ENCODE measurements around the gene PIK3CA.
"Not testable (repeated sequence)": the region's sequence is repeated elsewhere in the genome, so short reads cannot be mapped to it uniquely, and the experiment has no call there.

PIK3CA gene

DNA sequence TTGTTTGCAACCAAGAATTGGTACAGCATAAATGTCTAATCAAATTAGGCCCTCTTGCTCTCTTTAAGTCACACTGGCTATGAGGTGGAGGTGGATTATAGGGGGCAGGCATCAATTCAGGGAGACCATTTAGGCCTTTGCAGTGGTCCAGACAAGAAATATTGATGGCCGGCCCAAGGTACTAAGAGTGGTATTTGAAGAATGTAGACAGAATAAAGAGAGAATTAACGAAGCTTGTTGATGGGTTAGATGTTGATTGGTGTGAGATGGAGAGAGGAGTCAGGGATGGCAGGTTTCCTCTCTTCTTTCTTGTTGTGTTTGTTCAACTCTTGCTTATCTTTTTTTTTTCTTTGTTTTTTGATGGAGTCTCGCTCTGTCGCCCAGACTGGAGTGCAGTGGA, 48.5 kb downstream of the PIK3CA start:
- no peak overlapping the region for H3K14ac ChIP-seq (ENCODE audit: low read length)
- no peak overlapping the region for H2BK5ac ChIP-seq (ENCODE audit: low read length)
- H3K9me3 ChIP-seq (replicated peaks in 1 of 2; ENCODE audit: control insufficient read depth in 2 of 2, insufficient read depth in 1 of 2, low read depth in 1 of 2, low read length in 2 of 2), result no peaks in the 10 kb centered on the region
- no peaks in the 10 kb centered on the region for H3K79me1 ChIP-seq (ENCODE audit: low read depth, low read length)
- peaks cover 0 to 2% of the 10 kb centered on the region in 2 donors for H3K4me1 ChIP-seq (ENCODE audit: control insufficient read depth in 2 of 2, insufficient read depth in 1 of 2, low read depth in 1 of 2, low read length in 2 of 2)
- H3K27me3 ChIP-seq (ENCODE audit: control insufficient read depth in 3 of 3, insufficient read depth in 3 of 3, low read depth in 1 of 3, low read length in 3 of 3), result no peaks in the 10 kb centered on the region
- H3K23ac ChIP-seq (ENCODE audit: low read depth, low read length, poor library complexity), result no peak overlapping the region
- no peak overlapping the region for H2BK120ac ChIP-seq (ENCODE audit: low read depth, low read length)
- H4K8ac ChIP-seq (ENCODE audit: low read depth, low read length), result no peak overlapping the region
- no peak overlapping the region for H2AFZ ChIP-seq (ENCODE audit: low read length)
- H2BK12ac ChIP-seq (ENCODE audit: low read length), result no peak overlapping the region
- no peak overlapping the region for H3K9ac ChIP-seq (ENCODE audit: low read depth, low read length, poor library complexity)
- no peak overlapping the region for H2BK15ac ChIP-seq (ENCODE audit: low read length)
- H2AK5ac ChIP-seq (ENCODE audit: low read depth, low read length), result no peak overlapping the region
- no peak overlapping the region for H3K4ac ChIP-seq (ENCODE audit: low read length)
- no peak overlapping the region for H3K4me2 ChIP-seq (ENCODE audit: insufficient read depth, low read length, poor library complexity, severe bottlenecking)
- DNase-seq (ENCODE audit: low spot score), result no peak
- WGBS, 2 donors (ENCODE audit: extremely low coverage in 2 of 2, insufficient read length in 2 of 2, insufficient replicate concordance in 1 of 2), result 100% methylated on average over 1 of the region's 4 CpGs; no CpG with 5 or more reads in 1 of the 2 donors
- no peak overlapping the region for H3K18ac ChIP-seq (ENCODE audit: low read length)
- H3K4me3 ChIP-seq (ENCODE audit: low read length in 2 of 2), result no peak overlapping the region
- H3K27ac ChIP-seq (replicated peaks; ENCODE audit: low read length), result peak overlapping the region; percentile 12
- no peak overlapping the region for H4K91ac ChIP-seq (ENCODE audit: low read depth, low read length, poor library complexity)
- peaks cover 0 to 21% of the 10 kb centered on the region in 2 donors for H3K36me3 ChIP-seq (replicated peaks in 1 of 2; ENCODE audit: control insufficient read depth in 2 of 2, insufficient read depth in 2 of 2, low read length in 2 of 2)

DNA sequence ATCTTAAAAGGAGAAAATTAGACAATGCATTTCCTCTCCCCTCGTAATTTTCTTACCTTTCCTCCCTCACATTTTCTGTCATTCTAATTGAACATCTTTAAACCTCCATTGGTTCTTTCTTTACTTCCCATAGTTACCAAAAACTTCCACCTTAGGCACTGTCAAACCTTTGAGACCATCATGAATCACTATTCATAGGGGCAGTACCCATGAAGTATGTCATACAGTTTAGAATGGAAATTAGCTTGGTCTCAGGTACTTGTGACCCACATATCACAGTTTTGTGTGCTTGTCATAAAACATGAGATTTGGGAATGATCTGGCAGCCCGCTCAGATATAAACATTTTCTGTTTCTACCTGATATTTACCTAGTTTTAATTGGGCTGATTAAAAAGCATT, 52.6 kb downstream of the PIK3CA start:
- peaks cover 0 to 2% of the 10 kb centered on the region in 2 donors for H3K4me1 ChIP-seq (ENCODE audit: control insufficient read depth in 2 of 2, insufficient read depth in 1 of 2, low read depth in 1 of 2, low read length in 2 of 2)
- H3K23ac ChIP-seq (ENCODE audit: low read depth, low read length, poor library complexity), result no peak overlapping the region
- 100% methylated on average over 1 of the region's 2 CpGs; no CpG with 5 or more reads in 1 of the 2 donors for WGBS, 2 donors (ENCODE audit: extremely low coverage in 2 of 2, insufficient read length in 2 of 2, insufficient replicate concordance in 1 of 2)
- peaks cover 3 to 50% of the 10 kb centered on the region in 2 donors for H3K36me3 ChIP-seq (replicated peaks in 1 of 2; ENCODE audit: control insufficient read depth in 2 of 2, insufficient read depth in 2 of 2, low read length in 2 of 2)
- H3K4ac ChIP-seq (ENCODE audit: low read length), result no peak overlapping the region
- no peaks in the 10 kb centered on the region for H3K27me3 ChIP-seq (ENCODE audit: control insufficient read depth in 3 of 3, insufficient read depth in 3 of 3, low read depth in 1 of 3, low read length in 3 of 3)
- no peak overlapping the region for H4K8ac ChIP-seq (ENCODE audit: low read depth, low read length)
- no peaks in the 10 kb centered on the region for H3K9me3 ChIP-seq (replicated peaks in 1 of 2; ENCODE audit: control insufficient read depth in 2 of 2, insufficient read depth in 1 of 2, low read depth in 1 of 2, low read length in 2 of 2)
- no peaks in the 10 kb centered on the region for H3K79me1 ChIP-seq (ENCODE audit: low read depth, low read length)
- no peak overlapping the region for H2AFZ ChIP-seq (ENCODE audit: low read length)
- H2AK5ac ChIP-seq (ENCODE audit: low read depth, low read length), result no peak overlapping the region
- no peak overlapping the region for H4K91ac ChIP-seq (ENCODE audit: low read depth, low read length, poor library complexity)
- no peak overlapping the region for H3K9ac ChIP-seq (ENCODE audit: low read depth, low read length, poor library complexity)
- no peak overlapping the region for H3K14ac ChIP-seq (ENCODE audit: low read length)
- no peak overlapping the region for H2BK120ac ChIP-seq (ENCODE audit: low read depth, low read length)
- no peak overlapping the region for H3K18ac ChIP-seq (ENCODE audit: low read length)
- H2BK12ac ChIP-seq (ENCODE audit: low read length), result no peak overlapping the region
- H2BK15ac ChIP-seq (ENCODE audit: low read length), result no peak overlapping the region
- no peak for DNase-seq (ENCODE audit: low spot score)
- no peak overlapping the region for H3K4me2 ChIP-seq (ENCODE audit: insufficient read depth, low read length, poor library complexity, severe bottlenecking)
- no peak overlapping the region for H2BK5ac ChIP-seq (ENCODE audit: low read length)
- no peak overlapping the region for H3K4me3 ChIP-seq (ENCODE audit: low read length in 2 of 2)
- H3K27ac ChIP-seq (replicated peaks; ENCODE audit: low read length), result no peak overlapping the region

DNA sequence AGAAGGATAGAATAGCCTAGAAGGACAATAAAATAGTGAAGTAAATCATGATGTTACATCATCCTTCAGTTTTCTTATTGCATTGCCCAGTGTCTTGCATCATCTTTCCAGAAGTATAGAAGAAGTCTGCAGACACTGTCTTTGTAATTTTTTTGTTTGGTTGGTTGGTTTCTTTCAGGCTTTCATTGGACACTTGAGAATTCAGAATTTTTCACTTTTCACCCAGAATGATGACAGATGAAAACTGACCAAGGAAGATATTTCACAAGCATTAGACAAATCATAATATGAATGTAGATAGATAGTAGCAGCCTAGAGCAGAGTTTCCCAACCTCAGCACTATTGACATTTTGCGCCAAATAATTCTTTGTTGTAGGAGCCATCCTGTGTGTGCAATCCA, 67.4 kb downstream of the PIK3CA start:
- H4K91ac ChIP-seq (ENCODE audit: low read depth, low read length, poor library complexity); H3K9ac ChIP-seq (ENCODE audit: low read depth, low read length, poor library complexity); H2BK5ac ChIP-seq (ENCODE audit: low read length); H3K9me3 ChIP-seq (replicated peaks in 1 of 2; ENCODE audit: control insufficient read depth in 2 of 2, insufficient read depth in 1 of 2, low read depth in 1 of 2, low read length in 2 of 2); H3K27ac ChIP-seq (replicated peaks; ENCODE audit: low read length); H2AK5ac ChIP-seq (ENCODE audit: low read depth, low read length); H2AFZ ChIP-seq (ENCODE audit: low read length); H4K8ac ChIP-seq (ENCODE audit: low read depth, low read length); H3K18ac ChIP-seq (ENCODE audit: low read length); H3K27me3 ChIP-seq (ENCODE audit: control insufficient read depth in 3 of 3, insufficient read depth in 3 of 3, low read depth in 1 of 3, low read length in 3 of 3); H3K4me1 ChIP-seq (ENCODE audit: control insufficient read depth in 2 of 2, insufficient read depth in 1 of 2, low read depth in 1 of 2, low read length in 2 of 2); H2BK12ac ChIP-seq (ENCODE audit: low read length); H2BK120ac ChIP-seq (ENCODE audit: low read depth, low read length); DNase-seq (ENCODE audit: low spot score); H2BK15ac ChIP-seq (ENCODE audit: low read length); H3K23ac ChIP-seq (ENCODE audit: low read depth, low read length, poor library complexity); H3K4me2 ChIP-seq (ENCODE audit: insufficient read depth, low read length, poor library complexity, severe bottlenecking); H3K4ac ChIP-seq (ENCODE audit: low read length); H3K79me1 ChIP-seq (ENCODE audit: low read depth, low read length); H3K4me3 ChIP-seq (ENCODE audit: low read length in 2 of 2); H3K14ac ChIP-seq (ENCODE audit: low read length): not testable (repeated sequence)
- WGBS, 2 donors (ENCODE audit: extremely low coverage in 2 of 2, insufficient read length in 2 of 2, insufficient replicate concordance in 1 of 2), result no CpG with 5 or more reads among the region's 1 CpG
- peaks cover 0 to 40% of the 10 kb centered on the region in 2 donors for H3K36me3 ChIP-seq (replicated peaks in 1 of 2; ENCODE audit: control insufficient read depth in 2 of 2, insufficient read depth in 2 of 2, low read length in 2 of 2)

DNA sequence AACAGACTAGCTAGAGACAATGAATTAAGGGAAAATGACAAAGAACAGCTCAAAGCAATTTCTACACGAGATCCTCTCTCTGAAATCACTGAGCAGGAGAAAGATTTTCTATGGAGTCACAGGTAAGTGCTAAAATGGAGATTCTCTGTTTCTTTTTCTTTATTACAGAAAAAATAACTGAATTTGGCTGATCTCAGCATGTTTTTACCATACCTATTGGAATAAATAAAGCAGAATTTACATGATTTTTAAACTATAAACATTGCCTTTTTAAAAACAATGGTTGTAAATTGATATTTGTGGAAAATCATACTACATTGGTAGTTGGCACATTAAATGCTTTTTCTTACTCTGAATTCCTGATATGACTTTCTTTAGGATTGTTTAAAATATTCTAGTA, 70.1 kb downstream of the PIK3CA start:
- not testable (repeated sequence) for H3K4me2 ChIP-seq (ENCODE audit: insufficient read depth, low read length, poor library complexity, severe bottlenecking); H3K27ac ChIP-seq (replicated peaks; ENCODE audit: low read length); H3K23ac ChIP-seq (ENCODE audit: low read depth, low read length, poor library complexity); DNase-seq (ENCODE audit: low spot score); H2BK12ac ChIP-seq (ENCODE audit: low read length); H3K27me3 ChIP-seq (ENCODE audit: control insufficient read depth in 3 of 3, insufficient read depth in 3 of 3, low read depth in 1 of 3, low read length in 3 of 3); H3K18ac ChIP-seq (ENCODE audit: low read length); H3K79me1 ChIP-seq (ENCODE audit: low read depth, low read length); H3K4me1 ChIP-seq (ENCODE audit: control insufficient read depth in 2 of 2, insufficient read depth in 1 of 2, low read depth in 1 of 2, low read length in 2 of 2); H2AK5ac ChIP-seq (ENCODE audit: low read depth, low read length); H4K91ac ChIP-seq (ENCODE audit: low read depth, low read length, poor library complexity); H3K4me3 ChIP-seq (ENCODE audit: low read length in 2 of 2); H3K9me3 ChIP-seq (replicated peaks in 1 of 2; ENCODE audit: control insufficient read depth in 2 of 2, insufficient read depth in 1 of 2, low read depth in 1 of 2, low read length in 2 of 2); H3K14ac ChIP-seq (ENCODE audit: low read length); H4K8ac ChIP-seq (ENCODE audit: low read depth, low read length); H3K9ac ChIP-seq (ENCODE audit: low read depth, low read length, poor library complexity); H2BK120ac ChIP-seq (ENCODE audit: low read depth, low read length); H2BK5ac ChIP-seq (ENCODE audit: low read length); H2AFZ ChIP-seq (ENCODE audit: low read length); H2BK15ac ChIP-seq (ENCODE audit: low read length); H3K4ac ChIP-seq (ENCODE audit: low read length)
- peaks cover 2 to 29% of the 10 kb centered on the region in 2 donors for H3K36me3 ChIP-seq (replicated peaks in 1 of 2; ENCODE audit: control insufficient read depth in 2 of 2, insufficient read depth in 2 of 2, low read length in 2 of 2)
- no CpG with 5 or more reads among the region's 1 CpG for WGBS, 2 donors (ENCODE audit: extremely low coverage in 2 of 2, insufficient read length in 2 of 2, insufficient replicate concordance in 1 of 2)

All from neuronal stem cell (in vitro differentiated cells).